Measurements from ENCODE around the gene SCG3. TPM values are rescaled to one million over a fixed set of nuclear protein-coding genes. Genes with fewer than 3 reads are reported as not detected.

The SCG3 gene
- polyA plus RNA-seq, 1 of the 3 experiments (the other 2 are of a cell fraction), result 0.16 TPM

DNA sequence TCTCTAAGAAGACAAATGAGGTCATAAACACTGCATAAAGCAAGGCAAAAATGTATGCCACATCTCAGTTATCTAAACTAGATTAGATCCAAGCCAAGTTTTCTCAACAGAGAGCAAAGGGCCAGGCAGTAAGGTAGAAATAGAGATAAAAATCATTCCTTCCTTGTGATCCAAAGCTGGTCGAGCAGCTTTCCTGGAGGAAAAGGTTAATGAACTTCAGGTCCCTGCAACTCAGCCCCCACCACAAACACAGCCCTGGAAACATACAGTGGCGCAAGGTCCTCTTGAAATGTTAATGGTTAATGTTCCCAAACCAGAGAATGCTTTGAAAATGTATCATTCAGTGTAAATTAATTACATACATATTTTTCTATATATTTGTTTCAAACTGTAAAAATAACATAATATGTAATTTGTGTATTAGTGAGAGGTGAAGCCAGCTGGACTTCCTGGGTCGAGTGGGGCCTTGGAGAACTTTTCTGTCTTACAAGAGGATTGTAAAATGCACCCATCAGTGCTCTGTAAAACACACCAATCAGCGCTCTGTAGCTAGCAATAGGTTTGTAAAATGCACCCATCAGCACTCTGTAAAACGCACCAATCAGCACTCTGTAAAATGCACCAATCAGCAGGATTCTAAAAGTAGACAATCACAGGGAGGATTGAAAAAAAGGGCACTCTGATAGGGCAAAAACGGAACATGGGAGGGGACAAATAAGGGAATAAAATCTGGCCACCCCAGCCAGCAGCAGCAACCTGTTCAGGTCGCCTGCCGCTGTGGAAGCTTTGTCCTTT lies 39.1 kb downstream of the SCG3 start:
- DNase-seq, result no peak

GRCh38 chr15:51721199-51721960 lies 40.1 kb downstream of the SCG3 start:
- Histone ChIP-seq H3K4me1 (ENCODE audit: control insufficient read depth in 1 of 2, insufficient read depth in 2 of 2, low read depth in 1 of 2, low read length in 1 of 2) (peaks cover 17 to 19% of the 10 kb centered on the region in 2 experiments; a peak in 3 of 4 replicates), H3K27ac (ENCODE audit: low read depth in 2 of 2, low read length in 1 of 2) (no peak overlapping the region), H3K36me3 (replicated peaks in 1 of 2; ENCODE audit: control insufficient read depth in 1 of 2, insufficient read depth in 2 of 2, low read length in 1 of 2) (peaks cover 11 to 34% of the 10 kb centered on the region in 2 experiments), H3K9me3 (no peaks in the 10 kb centered on the region), H3K9me2 (no peaks in the 10 kb centered on the region), H3K27me3 (ENCODE audit: insufficient read depth) (no peaks in the 10 kb centered on the region), H3F3A (replicated peaks; ENCODE audit: insufficient read depth) (peaks cover 9% of the 10 kb centered on the region), H4K20me1 (ENCODE audit: insufficient read depth) (no peaks in the 10 kb centered on the region), H3K4me2 (no peak overlapping the region), H3K9ac (no peak overlapping the region), H3K4me3 (ENCODE audit: low read depth in 2 of 2, low read length in 1 of 2) (no peak overlapping the region), H2AFZ (ENCODE audit: low read depth) (no peak overlapping the region), H3K79me2 (ENCODE audit: insufficient read depth) (no peaks in the 10 kb centered on the region)
- ChIA-PET CTCF (interaction anchor here (1.3 kb wide), 1 partner anchor 54 kb away, joined by 4 read pairs; no protein-coding TSS in a partner anchor), POLR2A (no interaction called here)
- DNase-seq, result no peak
- WGBS (ENCODE audit: low lambda C conversion rate), result 87% methylated on average over 5 of the region's 5 CpGs
- TF ChIP-seq SIN3A (IDR thresholded peaks at IDR 0.05; ENCODE audit: borderline replicate concordance, low read depth, low read length) (no peak), TEAD4 (IDR thresholded peaks at IDR 0.05; ENCODE audit: borderline replicate concordance, insufficient read depth) (no peak), RFX5 (IDR thresholded peaks at IDR 0.05; ENCODE audit: low read length) (no peak), FOXJ3 (CRISPR knock-in tag; IDR thresholded peaks at IDR 0.05) (no peak), SMC3 (IDR thresholded peaks at IDR 0.05; ENCODE audit: low read depth, low read length) (no peak), NFIC (IDR thresholded peaks at IDR 0.05; ENCODE audit: borderline replicate concordance) (no peak), MXI1 (IDR thresholded peaks at IDR 0.05; ENCODE audit: low read depth, low read length) (no peak), PBX3 (IDR thresholded peaks at IDR 0.05) (no peak), REST (IDR thresholded peaks at IDR 0.05; ENCODE audit: low read depth, low read length) (no peak), EZH2phosphoT487 (IDR thresholded peaks at IDR 0.05; ENCODE audit: borderline replicate concordance, low read depth) (no peak), NRF1 (IDR thresholded peaks at IDR 0.05; ENCODE audit: low read depth, low read length) (no peak), JUND (IDR thresholded peaks at IDR 0.05) (no peak), TAF1 (IDR thresholded peaks at IDR 0.05; ENCODE audit: borderline replicate concordance, low read depth, low read length) (no peak)

More for the DNA sequence above, 39.1 kb downstream of the SCG3 start:
- H3K9me2 ChIP-seq, result no peaks in the 10 kb centered on the region
- CTCF ChIA-PET, result interaction anchor here (1.3 to 1.4 kb wide), 2 partner anchors 10 to 39 kb away, joined by 3 read pairs; partner anchors contain the start of gene SCG3
- H3K4me2 ChIP-seq, result no peak overlapping the region
- peaks cover 4% of the 10 kb centered on the region for H3F3A ChIP-seq (replicated peaks; ENCODE audit: insufficient read depth)
- no peaks in the 10 kb centered on the region for H3K27me3 ChIP-seq (ENCODE audit: insufficient read depth)
- H2AFZ ChIP-seq (ENCODE audit: low read depth), result no peak overlapping the region
- H3K4me1 ChIP-seq (ENCODE audit: control insufficient read depth in 1 of 2, insufficient read depth in 2 of 2, low read depth in 1 of 2, low read length in 1 of 2), result peaks cover 10 to 12% of the 10 kb centered on the region in 2 experiments; a peak in 3 of 4 replicates
- H3K9ac ChIP-seq, result no peak overlapping the region
- H3K4me3 ChIP-seq (ENCODE audit: low read depth in 2 of 2, low read length in 1 of 2), result no peak overlapping the region
- 83% methylated on average over 8 of the region's 8 CpGs for WGBS (ENCODE audit: low lambda C conversion rate)
- no peak overlapping the region for H3K27ac ChIP-seq (ENCODE audit: low read depth in 2 of 2, low read length in 1 of 2)
- H4K20me1 ChIP-seq (ENCODE audit: insufficient read depth), result no peaks in the 10 kb centered on the region
- H3K9me3 ChIP-seq, result no peaks in the 10 kb centered on the region
- H3K36me3 ChIP-seq (replicated peaks in 1 of 2; ENCODE audit: control insufficient read depth in 1 of 2, insufficient read depth in 2 of 2, low read length in 1 of 2), result peaks cover 11 to 34% of the 10 kb centered on the region in 2 experiments
- TF ChIP-seq NRF1 (IDR thresholded peaks at IDR 0.05; ENCODE audit: low read depth, low read length), result no peak
- TF ChIP-seq USF2 (IDR thresholded peaks at IDR 0.05; ENCODE audit: borderline replicate concordance, low read depth, low read length), result no peak
- TF ChIP-seq MEF2A (IDR thresholded peaks at IDR 0.05; ENCODE audit: borderline replicate concordance, low read depth), result no peak
- TF ChIP-seq RXRA (IDR thresholded peaks at IDR 0.05; ENCODE audit: borderline replicate concordance, low read depth), result no peak
- no peak for TF ChIP-seq TAF1 (IDR thresholded peaks at IDR 0.05; ENCODE audit: borderline replicate concordance, low read depth, low read length)
- TF ChIP-seq FOXJ3 (CRISPR knock-in tag; IDR thresholded peaks at IDR 0.05), result no peak
- no peak for TF ChIP-seq TCF12 (IDR thresholded peaks at IDR 0.05)
- no peak for TF ChIP-seq GABPA (IDR thresholded peaks at IDR 0.05; ENCODE audit: low read depth)
- H3K79me2 ChIP-seq (ENCODE audit: insufficient read depth), result no peaks in the 10 kb centered on the region
- POLR2A ChIA-PET, result no interaction called here
